Esophagus muscularis mucosa (tissue), 4 donors: Measurements from ENCODE around the gene TOMM6. TPM values are rescaled to one million over a fixed set of nuclear protein-coding genes. Genes with fewer than 3 reads are reported as not detected.

ENCODE experiments used
- DNase-seq: peaks from one replicate; pipeline ENCODE4 v3.0.0-alpha.2; 2017; ENCODE audit errors: extremely low spot score
- H3K27ac ChIP-seq, 4 donors: fragments of 200-600 bp; sonication (generic); replicated peaks in 1 of 4; 1 replicate in 3 of 4; 2 replicates in 1 of 4; pipeline ENCODE4 v1.5.1; 2016 to 2019; ENCODE audit warnings: mild to moderate bottlenecking in 1 of 4
- H3K27me3 ChIP-seq, 4 donors: fragments of 200-600 bp; sonication (generic); one replicate each; pipeline versions ENCODE4 v1.5.1 to v1.6.0; 2016 to 2019
- H3K36me3 ChIP-seq, 4 donors: fragments of 200-600 bp; sonication (generic); one replicate each; pipeline ENCODE4 v1.5.1; 2016 to 2019
- H3K4me1 ChIP-seq, 4 donors: fragments of 200-600 bp; sonication (generic); one replicate each; pipeline ENCODE4 v1.5.1; 2016 to 2019
- H3K4me3 ChIP-seq, 4 donors: fragments of 200-600 bp; sonication (generic); 1 replicate in 2 of 4; 2 replicates in 2 of 4; pipeline ENCODE4 v1.5.1; 2016 to 2019; ENCODE audit warnings: mild to moderate bottlenecking in 4 of 4, moderate library complexity in 1 of 4
- H3K9me3 ChIP-seq, 4 donors: fragments of 200-600 bp; sonication (generic); 1 replicate in 3 of 4; 2 replicates in 1 of 4; pipeline ENCODE4 v1.5.1; 2016 to 2019
- EP300 ChIP-seq: sonication (generic); formaldehyde crosslinking; IDR thresholded peaks from one replicate; pipeline ENCODE4 v1.6.1; 2017; ENCODE audit warnings: antibody characterized with exemption
- POLR2A ChIP-seq: fragments of 450-650 bp; IDR thresholded peaks from one replicate; pipeline ENCODE4 v1.6.1; 2017; ENCODE audit warnings: antibody characterized with exemption, moderate library complexity, mild to moderate bottlenecking, low read depth
- POLR2AphosphoS5 ChIP-seq, 2 donors: sonication (generic); formaldehyde crosslinking; IDR thresholded peaks; one replicate each; pipeline ENCODE4 v1.6.1; 2017; ENCODE audit warnings: antibody characterized with exemption in 2 of 2
- WGBS: methylation state at CpG from one replicate; pipeline ENCODE4 v1.1.5; 2018; 5-methylcytosine and 5-hydroxymethylcytosine counted together
- intact Hi-C: fragments of 100-400 bp; cut with DNase I; formaldehyde crosslinking; loops from one replicate; pipeline ENCODE4 v1.15.1; 2023
- small RNA-seq, 3 donors: library from RNA; depleted of rRNA; stranded (forward); fragments of <200 nt; gene quantifications; one replicate each; pipeline ENCODE3, GENCODE V24; 2016
- total RNA-seq, 4 donors: library from RNA; depleted of rRNA; stranded (reverse); fragments of >200 nt; gene quantifications; one replicate each; pipeline versions ENCODE4 v1.1.0 to v1.2.1, GENCODE V29; 2016
- TF ChIP-seq, protein P1 (sequence below), 3 experiments: fragments of 200-600 bp in 2 of 3; fragments of 450-650 bp in 1 of 3; sonication (generic) in 2 of 3; IDR thresholded peaks; one replicate each; pipeline ENCODE4 v1.5.1; 2017 to 2019; ENCODE audit warnings: antibody characterized with exemption in 3 of 3, mild to moderate bottlenecking in 2 of 3, moderate library complexity in 1 of 3

The TOMM6 gene
- total RNA-seq, 4 donors from 2014 or later: 52.1 to 117 (median 86.9) TPM

DNA sequence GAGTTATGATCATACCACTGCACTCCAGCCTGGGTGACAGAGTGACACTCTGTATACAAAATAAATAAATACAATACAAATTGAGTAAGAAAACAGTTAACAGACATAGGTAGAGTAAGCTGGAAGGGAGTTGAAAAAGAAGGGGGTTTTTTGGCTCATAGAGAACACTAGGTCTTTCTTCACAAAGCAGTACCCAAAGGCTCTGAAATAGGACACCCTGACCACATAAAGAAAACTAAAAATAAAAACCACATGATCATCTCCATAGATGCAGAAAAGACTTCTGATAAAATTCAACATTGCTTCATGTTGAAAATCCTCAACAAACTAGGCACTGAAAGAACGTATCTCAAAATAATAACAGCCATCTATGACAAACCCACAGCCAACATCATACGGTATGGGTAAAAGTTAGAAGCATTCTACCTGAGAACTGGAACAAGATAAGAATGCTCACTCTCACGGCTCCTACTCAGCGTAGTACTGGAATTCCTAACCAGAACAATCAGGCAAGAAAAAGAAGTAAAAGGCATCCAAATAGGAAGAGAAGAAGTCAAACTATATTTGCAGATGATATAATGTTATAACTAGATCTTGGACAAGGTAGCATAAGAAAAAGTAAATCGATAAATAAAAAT is 48.6 kb downstream of the TOMM6 start:
- 94% methylated on average over 5 of the region's 5 CpGs for WGBS
- no peak for DNase-seq
- Histone ChIP-seq H3K4me1 (no peaks in the 10 kb centered on the region), H3K9me3 (no peaks in the 10 kb centered on the region), H3K36me3 (no peaks in the 10 kb centered on the region), H3K27ac (no peak overlapping the region), H3K27me3 (no peaks in the 10 kb centered on the region), H3K4me3 (no peak overlapping the region)
- intact Hi-C loops: no loop called here
- TF ChIP-seq EP300: no peak
- TF ChIP-seq, protein P1, sequence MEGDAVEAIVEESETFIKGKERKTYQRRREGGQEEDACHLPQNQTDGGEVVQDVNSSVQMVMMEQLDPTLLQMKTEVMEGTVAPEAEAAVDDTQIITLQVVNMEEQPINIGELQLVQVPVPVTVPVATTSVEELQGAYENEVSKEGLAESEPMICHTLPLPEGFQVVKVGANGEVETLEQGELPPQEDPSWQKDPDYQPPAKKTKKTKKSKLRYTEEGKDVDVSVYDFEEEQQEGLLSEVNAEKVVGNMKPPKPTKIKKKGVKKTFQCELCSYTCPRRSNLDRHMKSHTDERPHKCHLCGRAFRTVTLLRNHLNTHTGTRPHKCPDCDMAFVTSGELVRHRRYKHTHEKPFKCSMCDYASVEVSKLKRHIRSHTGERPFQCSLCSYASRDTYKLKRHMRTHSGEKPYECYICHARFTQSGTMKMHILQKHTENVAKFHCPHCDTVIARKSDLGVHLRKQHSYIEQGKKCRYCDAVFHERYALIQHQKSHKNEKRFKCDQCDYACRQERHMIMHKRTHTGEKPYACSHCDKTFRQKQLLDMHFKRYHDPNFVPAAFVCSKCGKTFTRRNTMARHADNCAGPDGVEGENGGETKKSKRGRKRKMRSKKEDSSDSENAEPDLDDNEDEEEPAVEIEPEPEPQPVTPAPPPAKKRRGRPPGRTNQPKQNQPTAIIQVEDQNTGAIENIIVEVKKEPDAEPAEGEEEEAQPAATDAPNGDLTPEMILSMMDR (IDR thresholded peaks at IDR 0.05): no peak
- no peak for TF ChIP-seq POLR2A
- no peak for TF ChIP-seq POLR2AphosphoS5 (IDR thresholded peaks at IDR 0.05)

DNA sequence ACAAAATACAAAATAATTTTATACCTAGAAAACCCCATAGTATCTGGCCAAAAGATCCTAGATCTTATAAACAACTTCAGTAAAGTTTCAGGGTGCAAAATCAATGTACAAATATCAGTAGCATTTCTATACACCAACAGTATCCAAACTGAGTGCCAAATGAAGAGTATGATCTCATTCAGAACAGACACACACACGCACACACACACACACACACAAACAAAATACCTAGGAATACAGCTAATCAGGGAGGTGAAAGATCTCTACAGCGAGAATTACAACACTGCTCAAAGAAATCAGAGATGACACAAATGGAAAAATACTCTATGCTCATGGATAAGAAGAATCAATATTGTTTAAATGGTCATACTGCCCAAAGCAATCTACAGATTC is 49.2 kb downstream of the TOMM6 start:
- Histone ChIP-seq H3K9me3 (no peaks in the 10 kb centered on the region), H3K27me3 (no peaks in the 10 kb centered on the region), H3K4me1 (no peaks in the 10 kb centered on the region), H3K27ac (no peak overlapping the region), H3K4me3 (no peak overlapping the region), H3K36me3 (no peaks in the 10 kb centered on the region)
- no peak for TF ChIP-seq POLR2A
- TF ChIP-seq, protein P1 (IDR thresholded peaks at IDR 0.05): no peak
- no peak for TF ChIP-seq POLR2AphosphoS5 (IDR thresholded peaks at IDR 0.05)
- TF ChIP-seq EP300: no peak
- no peak for DNase-seq
- intact Hi-C loops: no loop called here
- 98% methylated on average over 2 of the region's 2 CpGs for WGBS

Small RNA genes lying within 50 kb of the gene (small RNA-seq; reads per million reads assigned to genes)
- 0 reads per million in 3 donors for gene AL365205.2
- gene AL365205.3: 0 reads per million in 3 donors
- gene RF00393: 0 reads per million in 3 donors

Other genes with a start within 250 kb of the TOMM6 start
- 10 to 100 TPM; 10.8 to 30.7 (median 17.7) TPM for gene FOXP4, start 241.3 kb upstream of the TOMM6 start, total RNA-seq
- gene MDFI, start 149.2 kb upstream of the TOMM6 start, total RNA-seq: 1 to 10 TPM in 3 of 4 donors, under 1 TPM in 1; 0.83 to 4.6 (median 3.5) TPM
- 10 to 100 TPM; 24.2 to 46.7 (median 33.1) TPM for gene TFEB, start 52.1 kb upstream of the TOMM6 start, total RNA-seq
- gene PGC, start 40.3 kb upstream of the TOMM6 start, total RNA-seq: 1 to 10 TPM in 1 of 4 donors, under 1 TPM in 2, not detected in 1; 0.83 to 1.1 (median 0.92) TPM
- 1 to 10 TPM; 5.0 to 9.9 (median 6.7) TPM for gene FRS3, start 7.8 kb upstream of the TOMM6 start, total RNA-seq
- gene PRICKLE4, start 6.9 kb upstream of the TOMM6 start, total RNA-seq: 1 to 10 TPM; 2.1 to 5.8 (median 4.1) TPM
- 1 to 10 TPM; 1.3 to 2.5 (median 2.3) TPM for gene USP49, start 107.7 kb downstream of the TOMM6 start, total RNA-seq
- gene MED20, start 133.4 kb downstream of the TOMM6 start, total RNA-seq: 10 to 100 TPM in 3 of 4 donors, 1 to 10 TPM in 1; 9.6 to 14.9 (median 14.2) TPM
- gene BYSL, start 133.8 kb downstream of the TOMM6 start, total RNA-seq: 10 to 100 TPM in 2 of 4 donors, 1 to 10 TPM in 2; 5.8 to 11.6 (median 9.2) TPM
- gene CCND3, start 154.1 kb downstream of the TOMM6 start, total RNA-seq: 100 to 1,000 TPM; 110 to 167 (median 133) TPM